PFSK-1 (cell line): ENCODE data around the gene PRKAR1B.

Experiments
- FOXP2 ChIP-seq: optimal IDR thresholded peaks from 2 replicates; pipeline ENCODE3; 2011; ENCODE audit warnings: borderline replicate concordance, control low read depth, inconsistent platforms; ENCODE audit not compliant: insufficient read depth; ENCODE audit errors: extremely low read length, extremely low read depth
- POLR2AphosphoS5 ChIP-seq: IDR thresholded peaks from 2 replicates; pipeline ENCODE4 v1.6.1; 2012; ENCODE audit warnings: low read depth, mild to moderate bottlenecking, control low read depth, low read length, moderate library complexity
- REST ChIP-seq, 2 experiments: IDR thresholded peaks; 2 replicates each; pipeline versions ENCODE4 v1.6.1 to v1.8.0; 2011 to 2012; ENCODE audit warnings: low read depth in 2 of 2, low read length in 2 of 2, control low read depth in 1 of 2, inconsistent platforms in 1 of 2, mild to moderate bottlenecking in 1 of 2, moderate library complexity in 1 of 2; ENCODE audit not compliant: insufficient read depth in 1 of 2
- SIN3A ChIP-seq: IDR thresholded peaks from 2 replicates; pipeline ENCODE4 v1.6.1; 2012; ENCODE audit warnings: mild to moderate bottlenecking, low read length, moderate library complexity, borderline replicate concordance; ENCODE audit not compliant: insufficient read depth
- TAF1 ChIP-seq: IDR thresholded peaks from 2 replicates; pipeline ENCODE4 v1.6.1; 2012; ENCODE audit warnings: low read length, control low read depth, borderline replicate concordance; ENCODE audit not compliant: insufficient read depth

- no peak for TF ChIP-seq TAF1
- no peak for TF ChIP-seq POLR2AphosphoS5
- TF ChIP-seq REST (IDR thresholded peaks at IDR 0.05; ENCODE audit: insufficient read depth in 1 of 2, low read depth in 2 of 2, low read length in 2 of 2), result no peak
- no peak for TF ChIP-seq SIN3A
- TF ChIP-seq FOXP2, result no peak
These were observed 32.5 kb upstream of the PRKAR1B start for GRCh38 chr7:759569-759968.
